Measurements from ENCODE around the gene FAM120A.
"Not testable (repeated sequence)": the region's sequence is repeated elsewhere in the genome, so short reads cannot be mapped to it uniquely, and the experiment has no call there.

GRCh38 chr9:93512170-93512812, 60.8 kb downstream of the FAM120A start:
- TF ChIP-seq CTCF (IDR thresholded peaks at IDR 0.05; ENCODE audit: low read depth, low read length, missing input control); REST (IDR thresholded peaks at IDR 0.05); GABPA (IDR thresholded peaks at IDR 0.05 in 1 of 2, conservative IDR thresholded peaks at IDR 0.05 in 1 of 2); JUND (IDR thresholded peaks at IDR 0.05); MAX (IDR thresholded peaks at IDR 0.05); ZBTB33 (IDR thresholded peaks at IDR 0.05); TAF1 (conservative IDR thresholded peaks at IDR 0.05); RAD21 (IDR thresholded peaks at IDR 0.05); FOXA1 (IDR thresholded peaks at IDR 0.05); SP1 (IDR thresholded peaks at IDR 0.05); YY1 (IDR thresholded peaks at IDR 0.05); EGR1 (IDR thresholded peaks at IDR 0.05; ENCODE audit: low read depth in 2 of 2); ATF3 (IDR thresholded peaks at IDR 0.05); HNF4G (IDR thresholded peaks at IDR 0.05): not testable (repeated sequence)
